Right ventricle myocardium inferior (tissue), 1 donor: ENCODE measurements around the gene RAB6B. TPM values are rescaled to one million over a fixed set of nuclear protein-coding genes. Genes with fewer than 3 reads are reported as not detected.
A peak's percentile ranks its signal among the peaks of the same experiment; 100 is the strongest.

ENCODE experiments used
- ATAC-seq: fragments of 200-7000 bp; cut with Tn5 transposase; one replicate; pipeline ENCODE4 v1.9.1; 2020; ENCODE audit warnings: mild to moderate bottlenecking, moderate library complexity
- DNase-seq: peaks from one replicate; pipeline ENCODE4 v3.0.0; 2021; ENCODE audit errors: missing footprints
- intact Hi-C: fragments of 100-400 bp; cut with DNase I; formaldehyde crosslinking; loops from one replicate; pipeline ENCODE4 v1.11.0; 2022
- long read RNA-seq: library from polyadenylated mRNA; unstranded; transcript quantifications from one replicate; pipeline ENCODE4 v2.0.0, GENCODE V29; 2021
- total RNA-seq: library from RNA; stranded (reverse); fragmentation: NEBNext Ultra II Directional; extraction: Animal tissue kit (Norgen Biotek cat#: 25700); gene quantifications from one replicate; pipeline ENCODE4 v1.2.1, GENCODE V29; 2021
- donor health status: DM: no; HTN: yes; CAD: no; lungs with severe emphysema.

Gene RAB6B
- total RNA-seq: 58.8 TPM
- long read RNA-seq, full-length matches to known transcripts: 4 of 18 reads
- long read RNA-seq, partial matches to known transcripts: 0 of 18 reads
- long read RNA-seq, other reads (novel, unspliced or antisense): 14 of 18 reads

DNA sequence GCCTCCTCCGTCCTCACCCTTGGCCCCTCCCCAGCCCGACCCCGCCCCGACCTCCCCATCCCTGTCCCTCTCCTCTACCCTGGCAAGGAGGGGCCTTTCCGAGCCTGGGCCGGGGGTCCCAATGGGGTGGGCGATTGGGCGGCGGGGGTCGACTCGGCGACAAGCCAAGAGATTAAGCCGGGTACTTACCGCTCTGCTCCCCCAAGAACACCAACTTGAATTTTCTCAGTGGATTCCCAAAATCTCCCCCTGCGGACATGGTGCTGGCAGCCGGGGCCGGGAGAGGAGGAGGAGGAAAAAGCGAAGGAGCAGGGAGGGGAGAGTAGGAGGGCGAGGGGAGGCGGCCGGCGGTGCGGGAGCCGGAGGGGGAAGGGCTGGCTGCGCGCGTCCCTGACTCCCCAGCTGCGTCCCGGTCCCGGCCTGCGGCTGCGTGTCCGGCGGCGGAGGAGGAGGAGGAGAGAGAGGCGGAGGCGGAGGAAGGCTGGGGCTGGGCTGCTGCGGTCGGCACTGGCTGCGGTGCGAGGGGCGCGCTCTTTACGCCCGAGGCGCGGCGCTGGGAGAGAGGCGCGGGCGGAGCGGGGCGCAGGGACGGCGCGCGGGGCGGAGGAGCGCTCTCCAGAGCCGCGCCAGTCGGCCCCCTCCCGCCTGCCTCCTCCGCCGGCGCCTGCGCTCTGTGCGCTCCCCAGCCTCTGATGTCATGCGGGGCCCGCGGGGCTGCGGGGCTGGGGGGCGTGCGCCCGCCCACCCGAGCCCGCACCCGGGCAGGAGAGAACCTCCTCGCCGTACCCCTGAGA lies at the start of gene RAB6B:
Gene RAB6B, minus strand, starts transcription at position 675 of the 794 bp plus-strand sequence. Its CDS starts 416 bp downstream, at position 259.
- DNase-seq: peak; percentile 78
- peak; percentile 76 for ATAC-seq
- intact Hi-C loops: no loop called here

DNA sequence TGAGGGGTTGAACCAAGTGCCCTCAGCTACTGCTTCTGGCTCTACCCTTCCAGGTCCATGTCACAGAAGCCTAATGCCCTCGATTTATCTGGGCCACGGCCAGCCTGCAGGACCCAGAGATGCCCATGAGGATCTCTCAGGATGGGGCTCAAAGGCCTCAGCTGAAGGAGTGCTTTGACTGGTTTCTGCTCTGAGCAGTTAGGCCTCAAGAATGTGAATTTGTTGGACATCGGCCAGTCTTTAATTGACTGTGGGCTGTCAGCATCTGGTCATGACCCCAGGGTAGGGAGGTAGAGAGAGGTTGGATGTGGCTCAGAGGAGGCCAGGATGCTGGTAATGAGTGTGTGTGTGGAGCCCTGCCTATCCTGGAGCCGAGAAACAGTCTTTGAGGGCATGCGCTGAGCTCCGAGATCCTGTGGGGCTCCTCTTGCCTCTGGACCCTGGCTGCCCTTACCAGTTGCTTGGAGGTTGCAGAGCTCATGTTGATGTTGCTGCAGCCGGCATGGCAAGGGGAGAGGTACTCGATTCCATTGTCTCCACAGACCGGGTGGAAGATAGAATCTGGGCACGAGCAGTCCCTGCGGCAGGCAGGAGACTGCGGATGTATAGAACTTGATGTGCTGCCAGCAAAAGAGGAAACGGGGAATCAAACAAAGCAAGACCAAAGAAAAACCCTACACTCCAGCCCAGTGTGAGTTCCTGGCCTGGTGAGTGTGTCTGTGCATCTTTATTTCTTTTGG lies 49.1 kb upstream of the RAB6B start:
- DNase-seq: no peak
- intact Hi-C loops: loop anchor here (5.0 kb wide), 1 partner anchor 42 kb away; no protein-coding TSS in a partner anchor

DNA sequence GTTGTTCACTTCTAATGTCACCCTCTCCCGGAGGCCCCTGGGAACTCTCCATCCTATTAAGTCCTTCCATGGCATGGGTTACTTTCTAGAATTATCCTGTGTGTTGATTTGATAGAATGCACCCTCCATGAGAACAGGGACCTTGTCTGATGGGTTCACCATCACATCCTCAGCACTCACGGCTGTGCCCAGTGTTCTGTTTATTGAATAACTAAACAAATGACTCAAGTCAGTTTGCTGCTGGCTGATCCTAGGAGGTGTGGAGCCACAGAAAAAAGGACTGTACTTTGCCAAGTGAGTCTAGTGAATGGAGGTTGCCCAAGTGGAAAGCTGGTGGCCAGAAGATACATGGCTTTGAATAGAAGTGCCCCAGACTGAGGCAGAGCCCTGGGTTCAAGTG lies 48.5 kb upstream of the RAB6B start:
- DNase-seq (no peak), ATAC-seq (no peak)
- intact Hi-C loops: no loop called here

More for the DNA sequence above, 49.1 kb upstream of the RAB6B start:
- peak; percentile 7 for ATAC-seq

DNA sequence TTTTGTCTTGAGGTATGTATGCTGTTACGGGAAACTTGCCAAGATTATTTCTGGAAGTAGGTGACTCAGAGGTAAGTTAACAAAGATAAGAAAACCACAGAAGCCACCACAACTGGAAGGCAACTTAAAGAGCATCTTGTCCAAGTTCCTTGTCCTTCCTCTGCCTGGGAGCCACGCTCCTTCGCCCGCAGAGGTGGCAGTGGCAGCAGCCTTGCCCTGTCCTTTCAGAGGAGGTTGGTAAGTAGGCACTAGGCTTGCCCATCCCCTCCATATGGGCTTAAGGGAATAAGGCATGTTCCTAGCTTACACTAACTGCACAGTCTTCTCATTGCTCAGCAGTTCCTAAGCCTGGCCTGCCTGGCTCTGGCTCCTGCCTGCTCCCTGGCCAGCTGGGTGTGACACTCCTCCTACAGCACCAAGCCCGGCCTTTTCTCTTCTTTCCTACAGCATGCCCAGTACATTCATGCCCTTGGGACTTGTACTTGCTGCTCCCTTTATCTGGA lies 48.0 kb upstream of the RAB6B start:
- intact Hi-C loops: no loop called here
- ATAC-seq: no peak

DNA sequence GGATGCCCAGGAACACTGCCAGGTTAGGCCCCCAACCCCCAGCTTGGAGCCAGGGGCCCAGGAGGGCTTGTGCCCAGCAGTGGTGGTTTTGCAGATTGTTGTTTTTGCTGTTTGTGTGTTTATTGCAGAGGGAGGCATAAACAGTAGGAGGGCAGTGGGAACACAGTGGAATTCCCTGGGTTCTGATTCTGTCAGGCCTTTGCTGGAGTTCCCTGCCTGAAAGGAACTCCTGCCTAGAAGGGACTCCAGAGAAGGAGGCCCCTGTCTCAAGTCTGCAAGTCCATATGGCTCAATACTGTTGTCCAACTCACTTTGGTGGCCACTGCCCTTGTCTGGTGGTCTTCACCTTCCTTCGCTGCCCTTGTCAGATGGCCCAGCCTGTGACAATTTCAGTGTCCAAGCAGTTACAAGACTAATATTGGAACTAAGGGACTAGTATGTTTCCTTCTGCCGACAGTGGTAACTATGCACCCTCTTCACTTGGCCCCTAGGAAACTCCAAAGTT lies 47.4 kb upstream of the RAB6B start:
- ATAC-seq (no peak), DNase-seq (no peak)
- intact Hi-C loops: no loop called here

More for the DNA sequence above, 48.0 kb upstream of the RAB6B start:
- no peak for DNase-seq

DNA sequence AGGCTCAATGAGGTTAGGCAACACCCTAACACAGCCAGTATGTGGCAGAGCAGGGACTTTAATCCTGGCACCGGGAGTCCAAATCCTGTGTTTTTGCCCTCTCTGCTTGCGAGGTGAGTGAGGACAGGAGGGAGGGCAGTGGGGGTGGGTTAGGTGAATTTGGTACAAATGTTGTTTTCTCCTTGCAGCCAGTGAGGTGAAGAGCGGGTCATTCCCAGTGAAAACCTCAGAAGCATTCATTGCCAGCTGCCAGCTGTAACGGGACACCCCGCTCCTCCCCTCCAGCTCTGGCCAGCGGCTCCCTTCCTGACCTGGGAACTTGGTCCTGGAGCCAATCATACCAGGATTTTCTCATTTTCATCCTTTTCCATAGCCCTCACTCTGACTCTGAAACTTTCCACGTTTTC lies 45.7 kb upstream of the RAB6B start:
- intact Hi-C loops: no loop called here
- ATAC-seq (no peak), DNase-seq (no peak)

DNA sequence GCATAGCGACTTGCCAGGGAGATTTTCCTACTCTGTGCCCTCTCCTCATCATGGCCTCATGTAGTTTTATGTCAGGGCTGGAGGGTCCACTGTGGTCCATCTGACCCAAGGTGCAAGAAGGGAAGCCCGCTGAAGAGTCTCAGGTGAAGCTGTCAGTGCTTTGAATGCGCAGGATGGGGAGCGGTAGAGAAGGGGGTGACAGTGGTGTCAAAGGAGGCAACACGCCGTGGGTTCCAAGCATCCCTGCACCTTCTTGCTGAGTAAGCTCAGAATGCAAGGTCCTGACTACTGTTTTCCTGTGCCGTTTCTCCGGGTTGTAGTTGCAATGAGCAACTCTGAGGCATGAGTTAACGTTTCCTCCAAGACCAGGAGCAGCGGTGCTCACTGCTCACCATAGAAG lies 44.9 kb upstream of the RAB6B start:
- intact Hi-C loops: no loop called here
- DNase-seq (no peak), ATAC-seq (no peak)

DNA sequence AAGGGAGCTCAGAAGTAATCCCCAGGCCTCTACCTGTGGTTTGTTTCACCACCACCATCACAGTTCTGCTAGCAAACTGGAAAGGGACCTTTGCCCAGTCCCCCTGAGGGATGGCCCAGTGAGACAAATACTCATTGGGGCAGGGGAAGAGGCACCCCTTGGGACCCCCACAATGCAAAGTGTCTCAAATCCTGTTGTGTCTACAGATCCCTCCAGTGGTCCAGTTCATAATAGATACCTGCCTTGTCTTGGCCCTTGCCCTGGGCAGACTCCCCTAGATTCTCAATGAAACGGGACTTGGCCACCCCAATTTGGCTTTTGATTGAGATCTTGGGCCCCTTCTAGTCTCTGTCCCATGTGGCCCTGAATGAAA lies 43.8 kb upstream of the RAB6B start:
- ATAC-seq (no peak), DNase-seq (no peak)
- intact Hi-C loops: loop anchor here (10.0 kb wide), 1 partner anchor 205 kb away; no protein-coding TSS in a partner anchor

DNA sequence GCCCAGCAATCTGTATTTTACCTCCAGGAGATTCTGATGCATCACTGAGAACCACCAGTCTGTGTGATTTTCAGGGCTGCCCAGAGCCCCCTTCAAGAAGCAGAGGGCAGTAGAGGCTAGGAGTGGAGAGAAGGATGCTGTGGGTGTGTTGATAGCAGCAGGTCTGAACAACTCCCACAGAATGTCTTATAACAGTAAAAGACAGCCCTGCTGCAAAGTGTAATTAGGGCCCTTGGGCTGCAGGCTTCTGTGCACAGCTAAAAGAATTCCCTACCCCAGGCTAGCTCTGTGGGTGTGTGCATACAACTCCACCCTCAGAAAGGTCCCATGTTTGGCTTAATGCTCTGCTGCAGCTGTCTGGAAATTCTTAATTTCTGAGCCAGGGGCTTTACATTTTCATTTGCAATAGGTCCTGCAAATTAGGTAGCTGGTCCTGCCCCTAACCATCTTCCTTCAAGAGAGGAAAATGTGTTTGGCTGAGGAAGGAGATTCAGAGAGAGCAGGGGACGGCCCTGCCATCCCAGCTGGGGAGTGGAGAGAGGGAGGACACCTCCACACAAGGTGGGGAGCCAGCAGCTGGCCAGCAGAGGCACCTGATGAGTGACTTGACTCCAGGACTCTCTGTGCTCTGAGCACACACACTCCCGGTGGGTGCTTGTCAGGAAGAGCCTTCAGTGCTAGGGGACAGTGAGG lies 43.2 kb upstream of the RAB6B start:
- DNase-seq (no peak), ATAC-seq (no peak)
- intact Hi-C loops: loop anchor here (1.0 to 10.0 kb wide), 2 partner anchors 100 to 206 kb away; no protein-coding TSS in a partner anchor

DNA sequence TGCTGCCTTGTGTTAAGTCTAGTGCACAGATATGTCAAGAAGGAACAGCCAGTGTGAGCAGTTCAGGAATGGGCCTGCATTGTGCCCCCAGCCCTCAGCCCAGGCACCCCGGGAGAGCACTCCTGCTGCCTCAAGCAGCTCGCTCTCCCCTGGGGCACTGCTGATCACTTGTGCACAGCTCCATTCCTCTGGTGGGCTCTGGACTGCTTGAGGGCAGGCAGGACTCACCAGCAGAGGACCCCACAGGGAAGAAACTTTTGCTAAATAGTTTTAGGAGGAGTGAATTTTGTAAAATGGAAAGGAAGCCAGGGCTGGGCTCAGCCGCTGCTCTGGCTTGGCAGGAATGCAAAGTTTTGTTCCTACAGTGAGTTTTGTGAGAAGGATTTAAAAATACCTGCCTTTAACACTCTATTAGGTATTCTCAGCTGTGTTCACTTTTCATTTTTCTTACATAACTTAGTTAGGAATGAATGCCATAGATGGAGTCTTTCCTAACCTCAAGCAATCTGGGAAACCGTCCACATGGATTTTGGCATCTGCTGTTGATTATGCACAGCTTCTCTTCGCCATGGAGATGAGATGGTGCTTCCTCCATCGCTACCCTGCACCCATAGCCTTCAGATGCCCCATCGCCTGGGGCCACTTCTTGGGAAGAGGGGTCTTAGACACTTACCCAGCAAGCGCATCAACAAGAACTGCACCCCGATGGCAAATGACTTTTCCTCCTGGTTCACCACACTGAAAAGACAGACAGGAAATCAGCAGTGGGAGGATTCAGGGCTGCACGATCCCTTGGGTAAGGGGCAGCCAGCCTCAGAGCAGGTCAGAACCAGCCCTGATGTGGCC lies 42.3 kb upstream of the RAB6B start:
- no peak for ATAC-seq
- DNase-seq: no peak
- intact Hi-C loops: loop anchor here (1.0 to 10.0 kb wide), 2 partner anchors 101 to 207 kb away; no protein-coding TSS in a partner anchor

DNA sequence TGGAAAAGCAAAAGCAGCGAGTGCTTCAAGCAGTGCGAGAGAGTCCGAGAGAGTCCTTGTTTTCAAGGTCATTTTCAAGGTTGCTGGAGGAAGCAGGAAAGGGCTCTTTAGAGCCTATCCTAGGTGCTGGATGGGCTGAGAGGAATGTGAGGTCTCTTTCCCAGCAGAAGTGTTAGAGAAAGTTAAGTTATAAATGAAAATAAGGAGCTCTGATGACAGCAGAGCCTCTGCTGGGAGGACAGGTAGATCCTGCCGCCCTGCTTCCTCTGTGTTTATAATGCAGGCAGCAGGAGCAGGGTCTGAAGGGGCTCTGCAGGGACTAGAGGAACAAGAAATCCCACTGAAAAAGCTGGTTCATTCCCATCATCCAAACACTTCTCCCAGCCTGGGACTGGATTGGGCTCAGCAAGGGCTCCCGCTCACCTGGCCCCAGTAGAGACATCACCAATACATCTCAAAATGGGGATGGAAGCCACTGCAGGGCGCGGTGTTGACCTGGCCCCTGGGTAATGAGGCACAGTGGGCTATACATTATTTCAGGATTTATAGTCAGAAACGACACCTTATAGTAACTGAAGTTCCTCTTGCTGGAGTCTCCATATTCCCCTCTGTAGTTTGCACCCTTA lies 41.5 kb upstream of the RAB6B start:
- ATAC-seq (no peak), DNase-seq (no peak)
- intact Hi-C loops: loop anchor here (10.0 kb wide), 1 partner anchor 208 kb away; no protein-coding TSS in a partner anchor

DNA sequence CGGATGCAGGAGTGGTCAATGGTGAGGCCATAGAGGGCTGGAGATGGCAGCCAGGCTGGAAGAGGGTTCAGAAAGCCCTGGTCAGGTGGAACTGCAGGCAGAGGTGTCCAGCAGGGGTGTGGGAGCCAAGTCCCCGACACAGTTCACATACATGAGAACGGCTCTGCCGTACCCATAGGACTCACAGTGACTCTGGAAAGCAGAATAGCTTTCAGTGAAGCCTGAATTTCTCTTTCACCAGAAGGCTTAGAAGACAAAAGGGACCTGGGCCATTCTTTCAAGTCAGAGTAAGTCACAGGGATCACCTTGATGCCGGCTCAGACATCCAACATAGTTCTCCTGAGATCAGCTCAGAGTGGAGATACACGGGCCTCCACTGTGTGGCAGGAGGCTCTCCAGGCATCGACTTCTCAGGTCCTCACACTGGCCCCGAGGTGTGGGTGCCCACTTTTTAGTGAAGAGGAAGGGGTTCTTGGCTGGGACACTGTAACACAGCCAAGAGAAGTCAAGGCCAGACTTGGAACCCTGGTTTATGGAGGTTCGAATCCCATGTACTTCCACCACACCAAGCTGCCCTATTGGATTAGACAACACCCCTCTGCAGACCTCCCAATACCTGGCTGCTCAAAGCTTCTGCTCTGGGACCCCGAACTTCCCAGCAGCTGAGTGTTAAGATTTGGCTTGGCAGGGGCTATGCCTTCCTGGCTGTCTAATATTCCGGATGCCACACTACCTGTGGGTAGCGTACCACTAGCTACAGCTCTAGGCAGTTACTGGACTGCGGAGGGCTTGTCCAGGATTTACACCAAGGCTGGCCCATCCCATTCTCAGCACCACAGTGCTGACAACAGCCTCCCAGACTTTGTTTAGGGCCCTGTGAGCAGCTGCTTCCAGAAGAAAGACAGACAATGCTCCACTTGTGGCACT lies 40.4 kb upstream of the RAB6B start:
- intact Hi-C loops: loop anchor here (10.0 kb wide), 1 partner anchor 209 kb away; no protein-coding TSS in a partner anchor
- DNase-seq (no peak), ATAC-seq (no peak)

DNA sequence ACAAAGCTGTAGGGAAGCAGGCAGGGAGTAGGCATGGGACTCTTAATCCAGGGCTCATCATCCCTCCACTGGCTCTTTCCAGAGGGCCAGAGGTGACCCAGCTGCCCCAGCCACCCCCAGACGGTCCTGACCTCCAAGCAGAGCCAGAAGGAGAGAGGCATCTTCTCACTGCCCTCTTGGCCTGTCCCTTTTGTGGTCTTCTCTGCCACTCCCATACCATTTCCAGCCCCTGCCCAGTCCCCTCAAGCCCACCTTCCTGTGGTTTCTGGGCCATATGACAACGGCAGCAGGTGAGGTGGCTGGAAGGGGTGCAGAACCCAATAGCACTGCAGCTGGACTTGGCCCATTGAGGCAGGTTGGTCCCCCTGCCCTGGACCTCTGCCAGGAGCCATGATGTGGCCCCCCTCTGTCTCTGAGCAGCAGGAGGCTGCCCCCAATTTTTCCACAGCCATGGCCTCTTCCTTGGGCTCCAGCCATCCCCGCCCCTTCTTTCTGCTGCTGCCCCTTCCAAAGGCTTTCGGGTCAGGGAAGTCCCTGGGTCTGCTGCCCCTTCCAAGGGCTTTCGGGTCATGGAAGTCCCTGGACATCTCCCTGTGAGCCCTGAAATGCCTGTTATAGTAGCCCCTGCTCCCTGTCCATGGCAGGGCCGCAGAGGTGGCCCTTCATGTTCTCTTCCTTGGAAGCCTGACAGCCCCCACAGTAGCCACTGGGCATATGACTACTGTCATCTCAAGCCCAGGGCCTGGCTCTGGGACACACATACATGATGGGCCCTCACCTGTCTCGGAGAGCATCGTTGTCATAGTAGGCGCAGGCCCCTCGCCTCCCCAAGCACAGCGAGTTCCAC lies 39.5 kb upstream of the RAB6B start:
- DNase-seq (no peak), ATAC-seq (no peak)
- intact Hi-C loops: loop anchor here (5.0 to 10.0 kb wide), 2 partner anchors 210 to 277 kb away; no protein-coding TSS in a partner anchor

DNA sequence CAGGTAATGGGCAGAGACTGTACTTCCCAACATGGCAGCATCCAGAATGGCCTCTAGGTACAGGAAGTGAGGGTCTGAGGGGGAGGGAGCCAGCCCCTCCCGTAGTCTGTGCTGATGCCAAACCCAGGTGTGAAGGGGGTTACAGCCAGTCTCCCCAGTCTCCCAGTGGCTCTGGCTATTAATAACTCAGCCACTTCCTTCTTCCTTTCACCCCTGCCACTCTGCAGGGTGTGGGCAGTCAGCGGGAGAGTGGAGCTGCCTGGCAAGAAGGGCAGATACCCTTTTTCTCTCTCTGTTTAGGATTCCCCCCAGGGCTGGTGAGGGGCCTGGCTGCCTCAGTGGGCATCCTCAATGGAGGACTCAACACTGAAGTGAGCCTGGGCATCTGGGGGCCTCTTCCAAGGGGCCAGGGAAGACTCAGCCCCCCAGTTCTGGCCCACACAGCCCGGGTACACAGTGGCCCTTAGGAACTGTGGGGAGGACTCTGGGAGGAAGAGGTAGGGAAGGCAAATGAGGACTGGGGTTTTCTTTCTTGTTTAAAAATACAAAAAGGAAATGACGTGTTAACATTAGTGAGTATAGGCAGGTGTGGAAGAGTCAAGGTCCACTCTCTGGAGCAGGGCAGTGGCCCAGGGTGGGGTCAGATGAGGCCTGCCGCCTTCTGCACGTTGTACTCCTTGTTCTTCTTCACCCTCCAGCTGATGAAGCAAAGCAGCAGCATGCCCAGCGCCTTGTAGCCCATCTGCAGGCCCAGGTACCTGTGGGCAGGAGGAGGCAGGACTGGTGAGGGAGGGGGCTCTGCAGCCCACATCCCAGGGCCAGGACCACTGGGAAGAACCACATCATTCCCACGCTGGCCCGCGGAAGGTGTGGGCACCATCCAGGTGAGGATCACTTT lies 38.6 kb upstream of the RAB6B start:
- intact Hi-C loops: loop anchor here (5.0 to 10.0 kb wide), 2 partner anchors 210 to 278 kb away; no protein-coding TSS in a partner anchor
- ATAC-seq (no peak), DNase-seq (no peak)
